HCT116 (cell line): ENCODE measurements around the gene SLC25A30. TPM values are rescaled to one million over a fixed set of nuclear protein-coding genes. Genes with fewer than 3 reads are reported as not detected.

Experiments used
- ATAC-seq: fragments of 200-7000 bp; cut with Tn5 transposase; 2 replicates; pipeline ENCODE4 v1.9.1; 2020; ENCODE audit warnings: mild to moderate bottlenecking, moderate library complexity
- BruUV-seq: library from RNA; stranded (reverse); fragments of 400-500 nt; replicated peaks from 2 replicates; lab custom pipeline; 2021; lab: Mats Ljungman, UMichigan
- CTCF ChIA-PET: fragments of 300-600 bp; sonication (Branson Sonifier 250); formaldehyde crosslinking; loops from one replicate; lab custom pipeline; 2021; ENCODE audit warnings: antibody characterized with exemption; lab: Charles Lee
- POLR2A ChIA-PET: fragments of 300-600, 350-600 bp; sonication (Branson Sonifier 250); formaldehyde crosslinking; loops from one replicate; lab custom pipeline; 2021; ENCODE audit warnings: antibody characterized with exemption; lab: Charles Lee
- RAD21 ChIA-PET, 2 experiments: fragments of 300-600 bp; sonication (Branson Sonifier 250); formaldehyde crosslinking; loops; one replicate each; lab custom pipeline; 2023; ENCODE audit warnings: low total read pairs in 2 of 2; ENCODE audit not compliant: uncharacterized antibody in 2 of 2, unreplicated experiment in 2 of 2, low non-redundant PET in 1 of 2; lab: Charles Lee
- DNase-seq: peaks from one replicate; pipeline ENCODE4 v3.0.0-alpha.2; 2010; ENCODE audit warnings: low read depth, low spot score
- H2AFZ ChIP-seq: fragments of 200-600 bp; shearing (Covaris generic), sonication (generic); 2 replicates; pipeline ENCODE4 v1.6.1; 2017; ENCODE audit warnings: low read depth, mixed run types, mixed read lengths, antibody characterized with exemption, low read length; ENCODE audit not compliant: poor library complexity, severe bottlenecking
- H3K27ac ChIP-seq: 2 replicates; pipeline ENCODE4 v1.5.1; 2012; ENCODE audit warnings: low read depth, low read length
- H3K27me3 ChIP-seq: fragments of 200-600 bp; sonication (generic); 2 replicates; pipeline ENCODE4 v1.6.1; 2016; ENCODE audit warnings: mixed run types, low read length, mixed read lengths; ENCODE audit not compliant: insufficient read depth
- H3K36me3 ChIP-seq, 2 experiments: fragments of 200-500 bp in 1 of 2; fragments of 200-600 bp in 1 of 2; sonication (Bioruptor generic) in 1 of 2; sonication (generic) in 1 of 2; 2 replicates each; pipeline versions ENCODE4 v1.5.1 to v1.6.1; 2014 to 2016; ENCODE audit warnings: low read length in 2 of 2, inconsistent platforms in 1 of 2, mixed read lengths in 1 of 2, mixed run types in 1 of 2; ENCODE audit not compliant: insufficient read depth in 2 of 2, control insufficient read depth in 1 of 2
- H3K4me1 ChIP-seq, 2 experiments: fragments of 200-600 bp in 1 of 2; sonication (generic) in 1 of 2; 2 replicates each; pipeline versions ENCODE4 v1.5.1 to v1.6.1; 2012 to 2017; ENCODE audit warnings: low read length in 2 of 2, inconsistent platforms in 1 of 2, mild to moderate bottlenecking in 1 of 2, mixed read lengths in 1 of 2, mixed run types in 1 of 2, moderate library complexity in 1 of 2; ENCODE audit not compliant: insufficient read depth in 2 of 2, control insufficient read depth in 1 of 2
- H3K4me2 ChIP-seq: fragments of 200-600 bp; sonication (generic); 2 replicates; pipeline ENCODE4 v1.6.1; 2017; ENCODE audit warnings: mixed run types, low read length, mixed read lengths
- H3K4me3 ChIP-seq, 2 experiments: fragments of 200-600 bp in 1 of 2; sonication (generic) in 1 of 2; replicated peaks in 1 of 2; 2 replicates each; pipeline ENCODE4 v1.5.1; 2011 to 2016; ENCODE audit warnings: low read length in 2 of 2, control low read depth in 1 of 2, low read depth in 1 of 2, mild to moderate bottlenecking in 1 of 2, mixed read lengths in 1 of 2, mixed run types in 1 of 2
- H3K79me2 ChIP-seq: fragments of 200-600 bp; sonication (generic); 2 replicates; pipeline ENCODE4 v1.6.1; 2017; ENCODE audit warnings: mild to moderate bottlenecking, mixed run types, low read length, moderate library complexity, mixed read lengths; ENCODE audit not compliant: insufficient read depth
- H3K9ac ChIP-seq: fragments of 200-600 bp; sonication (generic); 2 replicates; pipeline ENCODE4 v1.6.1; 2016; ENCODE audit warnings: low read length, mixed read lengths
- H3K9me2 ChIP-seq: fragments of 200-600 bp; sonication (generic), shearing (Covaris generic); 2 replicates; pipeline ENCODE4 v1.6.1; 2017; ENCODE audit warnings: mixed run types, mild to moderate bottlenecking, moderate library complexity; ENCODE audit not compliant: insufficient read depth
- H3K9me3 ChIP-seq, 2 experiments: fragments of 200-500 bp in 1 of 2; fragments of 200-600 bp in 1 of 2; sonication (Bioruptor generic) in 1 of 2; sonication (generic) in 1 of 2; 2 replicates each; pipeline ENCODE4 v1.6.1; 2014 to 2017; ENCODE audit warnings: low read length in 2 of 2, mixed read lengths in 2 of 2, inconsistent platforms in 1 of 2, low read depth in 1 of 2, mild to moderate bottlenecking in 1 of 2, mixed run types in 1 of 2, moderate library complexity in 1 of 2; ENCODE audit not compliant: control insufficient read depth in 1 of 2, insufficient read depth in 1 of 2
- H4K20me1 ChIP-seq: fragments of 200-600 bp; sonication (generic), shearing (Covaris generic); 2 replicates; pipeline ENCODE4 v1.6.1; 2017; ENCODE audit warnings: mixed run types, mild to moderate bottlenecking, moderate library complexity; ENCODE audit not compliant: insufficient read depth
- POLR2A ChIP-seq: IDR thresholded peaks from 2 replicates; pipeline ENCODE4 v1.7.0; 2011; ENCODE audit warnings: borderline replicate concordance; ENCODE audit not compliant: insufficient read depth, insufficient read length; ENCODE audit errors: extremely low read depth
- POLR2AphosphoS5 ChIP-seq: IDR thresholded peaks from 2 replicates; pipeline ENCODE4 v1.6.1; 2011; ENCODE audit warnings: mild to moderate bottlenecking, low read depth, low read length, moderate library complexity
- SRF ChIP-seq: IDR thresholded peaks from 2 replicates; pipeline ENCODE4 v1.6.1; 2012; ENCODE audit warnings: low read depth
- TCF7L2 ChIP-seq: IDR thresholded peaks from 2 replicates; pipeline ENCODE4 v1.7.0; 2011; ENCODE audit warnings: borderline replicate concordance, inconsistent platforms; ENCODE audit not compliant: insufficient read depth, insufficient read length; ENCODE audit errors: extremely low read depth
- YY1 ChIP-seq: IDR thresholded peaks from 2 replicates; pipeline ENCODE4 v1.6.1; 2011; ENCODE audit warnings: low read length, low read depth, moderate library complexity, mild to moderate bottlenecking; ENCODE audit not compliant: insufficient replicate concordance; ENCODE audit errors: extremely low read depth
- ZNF274 ChIP-seq: fragments of 200-500 bp; sonication (Bioruptor generic); IDR thresholded peaks from 2 replicates; pipeline ENCODE4 v1.6.1; 2014; ENCODE audit warnings: mild to moderate bottlenecking, low read depth, low read length, inconsistent platforms
- intact Hi-C: fragments of 100-400 bp; cut with micrococcal nuclease; formaldehyde crosslinking; loops from 2 replicates; pipeline ENCODE4 v1.10.0; 2022
- total RNA-seq: library from RNA; stranded (reverse); gene quantifications from one replicate; pipeline ENCODE4 v1.2.1, GENCODE V29; 2021; ENCODE audit not compliant: unreplicated experiment
- TF ChIP-seq, protein P1 (sequence below): IDR thresholded peaks from 2 replicates; pipeline ENCODE4 v1.6.1; 2011; ENCODE audit warnings: mild to moderate bottlenecking, low read length, moderate library complexity; ENCODE audit not compliant: insufficient replicate concordance; ENCODE audit errors: extremely low read depth

SLC25A30 gene
- total RNA-seq, 1 experiment from 2014 or later: 29.2 TPM

- no peaks in the 10 kb centered on the region for H3K9me2 ChIP-seq
- H3K9ac ChIP-seq: no peak overlapping the region
- H3K4me3 ChIP-seq: no peak overlapping the region
- H3K36me3 ChIP-seq: no peaks in the 10 kb centered on the region
- TF ChIP-seq, protein P1, sequence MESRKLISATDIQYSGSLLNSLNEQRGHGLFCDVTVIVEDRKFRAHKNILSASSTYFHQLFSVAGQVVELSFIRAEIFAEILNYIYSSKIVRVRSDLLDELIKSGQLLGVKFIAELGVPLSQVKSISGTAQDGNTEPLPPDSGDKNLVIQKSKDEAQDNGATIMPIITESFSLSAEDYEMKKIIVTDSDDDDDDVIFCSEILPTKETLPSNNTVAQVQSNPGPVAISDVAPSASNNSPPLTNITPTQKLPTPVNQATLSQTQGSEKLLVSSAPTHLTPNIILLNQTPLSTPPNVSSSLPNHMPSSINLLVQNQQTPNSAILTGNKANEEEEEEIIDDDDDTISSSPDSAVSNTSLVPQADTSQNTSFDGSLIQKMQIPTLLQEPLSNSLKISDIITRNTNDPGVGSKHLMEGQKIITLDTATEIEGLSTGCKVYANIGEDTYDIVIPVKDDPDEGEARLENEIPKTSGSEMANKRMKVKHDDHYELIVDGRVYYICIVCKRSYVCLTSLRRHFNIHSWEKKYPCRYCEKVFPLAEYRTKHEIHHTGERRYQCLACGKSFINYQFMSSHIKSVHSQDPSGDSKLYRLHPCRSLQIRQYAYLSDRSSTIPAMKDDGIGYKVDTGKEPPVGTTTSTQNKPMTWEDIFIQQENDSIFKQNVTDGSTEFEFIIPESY: no peak
- TF ChIP-seq TCF7L2 (no peak), POLR2AphosphoS5 (no peak), ZNF274 (no peak), YY1 (no peak), POLR2A (no peak), SRF (no peak)
- no peaks in the 10 kb centered on the region for H4K20me1 ChIP-seq
- H3K79me2 ChIP-seq: no peaks in the 10 kb centered on the region; the same call in 1 of the 2 replicates
- no peaks in the 10 kb centered on the region for H3K27me3 ChIP-seq
- intact Hi-C loops: no loop called here
- H3K27ac ChIP-seq: peak overlapping the region; percentile 71
- ChIA-PET POLR2A (interaction anchor here (1.3 to 2.0 kb wide), 2 partner anchors 28 to 32 kb away, joined by 3 to 15 read pairs; partner anchors contain the start of gene TPT1), CTCF (interaction anchor here (1.7 kb wide), 1 partner anchor 26 kb away, joined by 3 read pairs; no protein-coding TSS in a partner anchor), RAD21 (no interaction called here)
- no TSS peak for BruUV-seq
- no peak for ATAC-seq
- H3K4me1 ChIP-seq: peaks cover 16 to 49% of the 10 kb centered on the region in 2 experiments
- H3K9me3 ChIP-seq: no peaks in the 10 kb centered on the region
- no peak for DNase-seq
- H3K4me2 ChIP-seq: peak overlapping the region; percentile 71
- no peak overlapping the region for H2AFZ ChIP-seq
Measured at GRCh38 chr13:45368571-45368970, 49.6 kb downstream of the SLC25A30 start.
